Heart left ventricle (tissue), 16 donors: Measurements from ENCODE around the gene HEATR9. TPM values are rescaled to one million over a fixed set of nuclear protein-coding genes. Genes with fewer than 3 reads are reported as not detected.

Experiments used
- ATAC-seq, 4 donors: fragments of 200-7000 bp; cut with Tn5 transposase; one replicate each; pipeline ENCODE4 v1.9.1; 2020 to 2022; ENCODE audit warnings: moderate library complexity in 4 of 4, mild to moderate bottlenecking in 3 of 4, moderate number of reproducible peaks in 1 of 4
- DNase-seq, 5 donors: peaks; one replicate each; pipeline ENCODE4 v3.0.0-alpha.2; 2020
- H3K27ac ChIP-seq, 12 donors: fragments of 200-600 bp; sonication (generic) in 4 of 12; one replicate each; pipeline versions ENCODE4 v1.5.0 to v1.8.0; 2016 to 2022; ENCODE audit warnings: mild to moderate bottlenecking in 2 of 12
- H3K27me3 ChIP-seq, 9 donors: fragments of 200-600 bp; sonication (generic) in 2 of 9; one replicate each; pipeline versions ENCODE4 v1.5.1 to v1.8.0; 2016 to 2022; ENCODE audit warnings: mild to moderate bottlenecking in 3 of 9
- H3K36me3 ChIP-seq, 9 donors: fragments of 200-600 bp; sonication (generic) in 2 of 9; one replicate each; pipeline versions ENCODE4 v1.5.0 to v1.8.0; 2018 to 2022; ENCODE audit warnings: mild to moderate bottlenecking in 2 of 9
- H3K4me1 ChIP-seq, 12 donors: fragments of 200-600 bp; sonication (generic) in 4 of 12; one replicate each; pipeline versions ENCODE4 v1.5.0 to v1.8.0; 2016 to 2022; ENCODE audit warnings: mild to moderate bottlenecking in 3 of 12
- H3K4me3 ChIP-seq, 12 donors: fragments of 200-600 bp; sonication (generic) in 4 of 12; one replicate each; pipeline versions ENCODE4 v1.5.0 to v1.8.0; 2017 to 2022; ENCODE audit warnings: mild to moderate bottlenecking in 9 of 12, moderate library complexity in 4 of 12
- H3K9me3 ChIP-seq, 12 donors: fragments of 200-600 bp; sonication (generic) in 4 of 12; one replicate each; pipeline versions ENCODE4 v1.5.0 to v1.8.0; 2016 to 2022; ENCODE audit warnings: mild to moderate bottlenecking in 1 of 12
- POLR2A ChIP-seq, 2 donors: fragments of 450-650 bp; IDR thresholded peaks; one replicate each; pipeline ENCODE4 v1.6.1; 2017; ENCODE audit warnings: antibody characterized with exemption in 2 of 2, mild to moderate bottlenecking in 2 of 2, moderate library complexity in 2 of 2
- WGBS, 4 donors: extraction: QIAGEN DNeasy Blood & Tissue Kit in 2 of 4; methylation state at CpG; one replicate each; pipeline versions ENCODE4 v1.1.5 to v1.1.7; 2013 to 2018; 5-methylcytosine and 5-hydroxymethylcytosine counted together
- intact Hi-C, 10 donors: fragments of 100-400 bp; cut with DNase I; formaldehyde crosslinking; loops; one replicate each; pipeline versions ENCODE4 v1.11.1 to v1.14.2; 2022
- polyA plus RNA-seq, 2 donors: library from polyadenylated mRNA; stranded (reverse); fragments of 200-250 nt; gene quantifications; one replicate each; pipeline ENCODE4 v1.2.3, GENCODE V29; 2013
- total RNA-seq, 9 donors: library from RNA; depleted of rRNA in 2 of 9; stranded (reverse); fragments of >200 nt in 2 of 9; fragmentation: NEBNext Ultra II Directional in 3 of 9; extraction: Animal tissue kit (Norgen Biotek cat#: 25700) in 3 of 9; gene quantifications; one replicate each; pipeline versions ENCODE4 v1.1.0 to v1.2.4, GENCODE V29; 2016 to 2023
- TF ChIP-seq, protein P1 (sequence below), 12 donors: fragments of 200-600 bp; sonication (generic) in 4 of 12; IDR thresholded peaks; one replicate each; pipeline versions ENCODE4 v1.5.0 to v1.8.0; 2018 to 2022; ENCODE audit warnings: antibody characterized with exemption in 12 of 12, mild to moderate bottlenecking in 5 of 12
- donor health status: ischemic (EF 13 %, LVEDD 7.1; RV severe dilation, severe dysfunction).
- donor health status: healthy with polysubstance abuse.
- donor health status: DM: no; HTN: yes; CAD: no.
- donor health status: DM: no; HTN: no; CAD: no.
- donor health status: ischemic (EF 25% LVEDD 6.9; RV normal size, moderate dysfunction).
- donor health status: ischemic (EF 25% LVEDD 5.7; RV mildly dilated, moderate dysfunction).
- donor health status: healthy.
- donor health status: DM: yes; HTN: yes; CAD: no.
- donor health status: ischemic (EF 35%, LVEDD 5.7; RV mildly dilated, moderate dysfunction).
- donor health status: nonischemic (EF 11% LVEDD 7.7; RV severe dilation, severe dysfunction).
- donor health status: DM: yes; HTN: yes; CAD: no.
- donor health status: PGD.
- donor health status: ischemic (EF 29% LVEDD 5.4; RV normal size, mild dysfunction).
- donor health status: nonischemic (EF 23%, LVEDD 6.1; RV moderate dilation, normal function).

HEATR9 gene
- total and polyA plus RNA-seq, 11 donors, result 0.11 TPM; not detected in 9

DNA sequence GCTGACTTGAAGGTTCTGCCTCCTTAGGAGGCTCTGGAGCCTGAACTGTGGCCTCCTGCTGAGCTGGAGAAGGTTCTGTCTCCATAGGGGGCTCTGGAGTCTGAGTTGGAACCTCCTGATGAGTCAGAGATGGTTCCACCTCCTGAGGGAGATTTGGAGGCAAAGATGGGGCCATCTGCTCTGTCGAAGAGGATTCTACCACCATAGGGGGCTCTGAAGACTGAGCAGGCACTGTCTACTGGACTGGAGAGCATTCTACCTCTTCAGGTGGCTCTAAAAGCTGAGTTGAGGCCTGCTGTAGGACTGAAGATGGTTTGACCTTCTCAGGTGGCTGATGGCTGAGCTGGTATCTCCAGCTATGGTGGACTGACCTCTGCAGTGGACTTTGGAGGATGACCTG lies 45.7 kb upstream of the HEATR9 start:
- WGBS, 4 donors, result 85 to 100% (median 98%) methylated on average over 1 of the region's 1 CpG
- no peak overlapping the region for H3K27ac ChIP-seq

DNA sequence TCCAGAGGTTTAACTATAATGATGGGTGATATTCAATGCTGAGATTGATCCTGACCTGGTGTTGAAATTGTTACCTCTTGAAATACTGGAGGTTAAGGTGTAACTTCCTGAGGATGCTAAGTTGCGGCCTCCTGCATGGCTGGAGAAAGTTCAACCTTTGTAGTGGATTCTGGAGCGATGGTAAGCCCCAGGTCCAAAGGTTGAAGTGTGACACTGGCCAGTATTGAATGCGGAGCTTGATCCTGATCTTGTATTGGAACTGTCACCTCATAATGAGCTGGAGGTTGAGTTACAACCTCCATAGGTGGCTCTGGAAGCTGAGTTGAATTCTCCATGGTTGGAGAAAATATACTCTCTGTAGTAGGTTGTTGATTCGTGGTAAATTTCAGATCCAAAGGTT lies 44.9 kb upstream of the HEATR9 start:
- WGBS, 4 donors, result 79 to 86% (median 85%) methylated on average over 4 of the region's 4 CpGs
- no peak for DNase-seq
- Histone ChIP-seq H3K27me3 (no peaks in the 10 kb centered on the region), H3K4me3 (no peak overlapping the region), H3K4me1 (peaks cover 0 to 3% (median 0%) of the 10 kb centered on the region in 12 donors), H3K27ac (no peak overlapping the region), H3K36me3 (no peaks in the 10 kb centered on the region), H3K9me3 (no peaks in the 10 kb centered on the region)
- intact Hi-C loops, result no loop called here
- TF ChIP-seq, protein P1, sequence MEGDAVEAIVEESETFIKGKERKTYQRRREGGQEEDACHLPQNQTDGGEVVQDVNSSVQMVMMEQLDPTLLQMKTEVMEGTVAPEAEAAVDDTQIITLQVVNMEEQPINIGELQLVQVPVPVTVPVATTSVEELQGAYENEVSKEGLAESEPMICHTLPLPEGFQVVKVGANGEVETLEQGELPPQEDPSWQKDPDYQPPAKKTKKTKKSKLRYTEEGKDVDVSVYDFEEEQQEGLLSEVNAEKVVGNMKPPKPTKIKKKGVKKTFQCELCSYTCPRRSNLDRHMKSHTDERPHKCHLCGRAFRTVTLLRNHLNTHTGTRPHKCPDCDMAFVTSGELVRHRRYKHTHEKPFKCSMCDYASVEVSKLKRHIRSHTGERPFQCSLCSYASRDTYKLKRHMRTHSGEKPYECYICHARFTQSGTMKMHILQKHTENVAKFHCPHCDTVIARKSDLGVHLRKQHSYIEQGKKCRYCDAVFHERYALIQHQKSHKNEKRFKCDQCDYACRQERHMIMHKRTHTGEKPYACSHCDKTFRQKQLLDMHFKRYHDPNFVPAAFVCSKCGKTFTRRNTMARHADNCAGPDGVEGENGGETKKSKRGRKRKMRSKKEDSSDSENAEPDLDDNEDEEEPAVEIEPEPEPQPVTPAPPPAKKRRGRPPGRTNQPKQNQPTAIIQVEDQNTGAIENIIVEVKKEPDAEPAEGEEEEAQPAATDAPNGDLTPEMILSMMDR (IDR thresholded peaks at IDR 0.05), result no peak
- no peak for TF ChIP-seq POLR2A (IDR thresholded peaks at IDR 0.05)
- no peak for ATAC-seq

More for the DNA sequence above, 45.7 kb upstream of the HEATR9 start:
- ATAC-seq, result no peak
- Histone ChIP-seq H3K9me3 (no peaks in the 10 kb centered on the region), H3K36me3 (no peaks in the 10 kb centered on the region), H3K27me3 (no peaks in the 10 kb centered on the region), H3K4me3 (no peak overlapping the region), H3K4me1 (peaks cover 0 to 3% (median 0%) of the 10 kb centered on the region in 12 donors)
- DNase-seq, result no peak
- no peak for TF ChIP-seq POLR2A (IDR thresholded peaks at IDR 0.05)
- TF ChIP-seq, protein P1 (IDR thresholded peaks at IDR 0.05), result no peak
- intact Hi-C loops, result no loop called here

DNA sequence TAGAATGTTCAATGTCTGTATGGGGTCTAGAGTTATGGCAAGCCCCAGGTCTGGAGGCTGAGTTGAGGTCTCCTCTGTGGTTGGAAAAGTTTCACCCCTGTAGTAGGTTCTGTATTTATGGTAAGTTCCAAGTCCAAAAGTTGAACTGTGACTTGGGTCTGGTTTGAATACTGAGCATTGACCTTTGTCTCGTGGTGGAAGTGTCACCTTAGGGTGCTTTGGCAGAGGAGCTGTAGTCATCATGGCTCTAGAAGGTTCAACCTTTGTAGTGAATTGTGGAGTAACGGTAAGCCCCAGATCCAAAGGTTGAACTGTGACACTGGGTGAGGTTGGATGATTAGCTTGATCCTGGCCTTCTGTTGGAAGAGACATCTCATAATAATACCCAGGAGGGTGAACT lies 44.3 kb upstream of the HEATR9 start:
- intact Hi-C loops, result no loop called here
- no peak for DNase-seq
- Histone ChIP-seq H3K4me3 (no peak overlapping the region), H3K27me3 (no peaks in the 10 kb centered on the region), H3K27ac (no peak overlapping the region), H3K36me3 (no peaks in the 10 kb centered on the region), H3K4me1 (no peaks in the 10 kb centered on the region), H3K9me3 (no peaks in the 10 kb centered on the region)
- TF ChIP-seq POLR2A (IDR thresholded peaks at IDR 0.05), result no peak
- TF ChIP-seq, protein P1 (IDR thresholded peaks at IDR 0.05), result no peak
- ATAC-seq, result no peak
- 75 to 100% (median 83%) methylated on average over 2 of the region's 2 CpGs for WGBS, 4 donors

DNA sequence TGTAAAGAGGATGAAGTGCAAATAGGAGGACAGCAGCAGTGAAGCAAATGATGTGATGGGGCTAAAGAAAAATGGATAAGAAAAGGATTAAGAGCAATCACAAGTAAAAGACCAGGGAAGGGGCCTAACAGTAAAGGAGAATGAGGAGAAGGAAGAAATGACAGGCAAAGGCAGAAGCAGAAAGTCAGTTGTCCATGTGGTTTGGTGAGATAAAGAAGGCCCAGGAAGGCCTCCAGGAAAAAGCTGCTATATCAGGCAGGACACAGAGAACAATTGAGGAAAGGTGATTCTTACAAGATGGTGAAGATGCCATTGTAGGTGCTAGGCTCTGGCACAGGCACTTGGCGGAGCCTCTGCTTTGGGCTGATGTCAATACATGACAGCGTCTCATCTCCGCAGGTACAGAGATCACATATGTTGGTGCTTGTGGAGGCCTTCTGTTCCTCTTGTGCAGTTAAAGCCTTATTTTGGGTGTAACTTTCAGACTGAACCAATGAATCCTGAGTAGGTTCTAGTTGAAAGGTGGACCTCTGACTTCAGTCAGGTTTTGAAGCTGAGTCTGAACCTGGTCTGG lies 43.7 kb upstream of the HEATR9 start:
- intact Hi-C loops, result no loop called here
- DNase-seq, result no peak
- Histone ChIP-seq H3K4me1 (no peaks in the 10 kb centered on the region), H3K36me3 (no peaks in the 10 kb centered on the region), H3K4me3 (no peak overlapping the region), H3K9me3 (no peaks in the 10 kb centered on the region), H3K27ac (no peak overlapping the region), H3K27me3 (no peaks in the 10 kb centered on the region)
- WGBS, 4 donors, result 95 to 98% (median 96%) methylated on average over 3 of the region's 3 CpGs
- no peak for ATAC-seq
- TF ChIP-seq, protein P1 (IDR thresholded peaks at IDR 0.05), result no peak
- TF ChIP-seq POLR2A (IDR thresholded peaks at IDR 0.05), result no peak
